AG09309 (cell line): ENCODE measurements around the gene TNFRSF6B.

Experiments used
- DNase-seq: peaks from one replicate; pipeline ENCODE4 v3.0.0-alpha.2; 2010; ENCODE audit warnings: low read depth
- H3K4me3 ChIP-seq: 2 replicates; pipeline ENCODE4 v1.5.1; 2011; ENCODE audit warnings: mild to moderate bottlenecking, low read depth, low read length, moderate library complexity; ENCODE audit not compliant: control insufficient read depth
- CTCF ChIP-seq: IDR thresholded peaks from 2 replicates; pipeline ENCODE4 v1.5.1; 2011; ENCODE audit warnings: mild to moderate bottlenecking, low read depth, low read length, inconsistent platforms; ENCODE audit not compliant: insufficient read depth, control insufficient read depth; ENCODE audit errors: missing control alignments

TNFRSF6B gene

GRCh38 chr20:63693733-63694583 is 2.5 kb upstream of the TNFRSF6B start:
- no peak for TF ChIP-seq CTCF
- no peak for DNase-seq
- no peak overlapping the region for H3K4me3 ChIP-seq

GRCh38 chr20:63694584-63695423 is 1.6 kb upstream of the TNFRSF6B start:
- H3K4me3 ChIP-seq, result no peak overlapping the region
- no peak for TF ChIP-seq CTCF
- DNase-seq, result no peak

GRCh38 chr20:63695424-63696305 is 787 bp upstream of the TNFRSF6B start:
- H3K4me3 ChIP-seq, result no peak overlapping the region
- no peak for DNase-seq
- no peak for TF ChIP-seq CTCF

GRCh38 chr20:63696306-63696627 is 185 bp upstream of the TNFRSF6B start:
- no peak for TF ChIP-seq CTCF
- no peak overlapping the region for H3K4me3 ChIP-seq
- no peak for DNase-seq

- peak overlapping the region; percentile 9; the same call in 1 of the 2 replicates for H3K4me3 ChIP-seq
- DNase-seq, result no peak
- TF ChIP-seq CTCF, result no peak
These were observed 960 bp downstream of the TNFRSF6B start for GRCh38 chr20:63697357-63697867.
